Measurements from ENCODE around the gene SPI1.

- TF ChIP-seq CTCF (IDR thresholded peaks at IDR 0.05) = no peak
- no peak for TF ChIP-seq POLR2A (IDR thresholded peaks at IDR 0.05)
Measured at GRCh38 chr11:47409440-47410369, 31.4 kb upstream of the SPI1 start.
